NCI-H226 (cell line): ENCODE data around the gene SP6.

Experiments used
- DNase-seq: peaks from one replicate; pipeline ENCODE4 v3.0.0-alpha.2; 2015

SP6 gene

GRCh38 chr17:47850692-47851573 is at the start of gene SP6:
SP6 (minus strand) TSS chr17:47851163; CDS start chr17:47848429, 2,734 bp downstream.
- peak; percentile 82 for DNase-seq

- no peak for DNase-seq
Observed at GRCh38 chr17:47899643-47900042, 48.7 kb upstream of the SP6 start.

GRCh38 chr17:47898241-47898640 is 47.3 kb upstream of the SP6 start:
- DNase-seq, result no peak

- DNase-seq, result no peak
Observed at GRCh38 chr17:47897561-47897960, 46.6 kb upstream of the SP6 start.

- no peak for DNase-seq
Observed at GRCh38 chr17:47896672-47897490, 45.9 kb upstream of the SP6 start.

- peak; percentile 100 for DNase-seq
Observed at GRCh38 chr17:47895856-47896671, 45.1 kb upstream of the SP6 start, which contains the start of gene SP2. SP2 (plus strand) TSS chr17:47896236; CDS start chr17:47896287, 51 bp downstream.

GRCh38 chr17:47895347-47895855 is 44.4 kb upstream of the SP6 start:
- DNase-seq, result no peak

- no peak for DNase-seq
Observed at GRCh38 chr17:47894498-47895346, 43.8 kb upstream of the SP6 start.

GRCh38 chr17:47891545-47892088 is 40.7 kb upstream of the SP6 start:
- no peak for DNase-seq

- peak; percentile 47 for DNase-seq
Observed at GRCh38 chr17:47889734-47890529, 39.0 kb upstream of the SP6 start.

- no peak for DNase-seq
Observed at GRCh38 chr17:47888293-47888692, 37.3 kb upstream of the SP6 start.

- no peak for DNase-seq
Observed at GRCh38 chr17:47884905-47885730, 34.2 kb upstream of the SP6 start.

GRCh38 chr17:47884427-47884740 is 33.4 kb upstream of the SP6 start:
- no peak for DNase-seq

- DNase-seq, result no peak
Observed at GRCh38 chr17:47883589-47884426, 32.8 kb upstream of the SP6 start.

GRCh38 chr17:47882695-47883588 is 32.0 kb upstream of the SP6 start:
- DNase-seq, result no peak

- peak; percentile 8 for DNase-seq
Observed at GRCh38 chr17:47882247-47882646, 31.3 kb upstream of the SP6 start.

GRCh38 chr17:47879776-47880454 is 29.0 kb upstream of the SP6 start:
- DNase-seq, result no peak
